MG63 (cell line): ENCODE results near the gene CAPN8. TPM values are rescaled to one million over a fixed set of nuclear protein-coding genes. Genes with fewer than 3 reads are reported as not detected.
A peak's percentile ranks its signal among the peaks of the same experiment; 100 is the strongest.

Experiments
- DNase-seq: peaks from one replicate; pipeline ENCODE4 v3.0.0-alpha.2; 2020
- H3K27me3 ChIP-seq: fragments of 250-450 bp; sonication (Bioruptor Pico); 2 replicates; pipeline ENCODE4 v1.5.1; 2020; ENCODE audit warnings: mild to moderate bottlenecking, moderate library complexity
- H3K36me3 ChIP-seq: fragments of 250-450 bp; sonication (Bioruptor Pico); 2 replicates; pipeline ENCODE4 v1.5.1; 2020; ENCODE audit warnings: mild to moderate bottlenecking, moderate library complexity
- H3K4me3 ChIP-seq: fragments of 250-450 bp; sonication (Bioruptor Pico); 2 replicates; pipeline ENCODE4 v1.5.1; 2020; ENCODE audit warnings: mild to moderate bottlenecking, moderate library complexity
- H3K9me3 ChIP-seq: fragments of 250-450 bp; sonication (Bioruptor Pico); 2 replicates; pipeline ENCODE4 v1.5.1; 2020; ENCODE audit warnings: mild to moderate bottlenecking, moderate library complexity
- total RNA-seq: library from RNA; depleted of rRNA; stranded (reverse); fragments of >200 nt; shearing (Covaris generic); gene quantifications from 2 replicates; pipeline ENCODE4 v1.2.3, GENCODE V29; 2014; ENCODE audit warnings: low replicate concordance

The CAPN8 gene
- total RNA-seq, 1 experiment from 2014 or later, result not detected

GRCh38 chr1:223645903-223646302 is 19.6 kb downstream of the CAPN8 start:
- H3K36me3 ChIP-seq, result no peaks in the 10 kb centered on the region
- H3K27me3 ChIP-seq, result peaks cover 11% of the 10 kb centered on the region
- no peak overlapping the region for H3K4me3 ChIP-seq
- no peaks in the 10 kb centered on the region for H3K9me3 ChIP-seq
- no peak for DNase-seq

- Histone ChIP-seq H3K4me3 (no peak overlapping the region), H3K27me3 (peaks cover 14% of the 10 kb centered on the region)
- no peak for DNase-seq
These were observed 23.3 kb downstream of the CAPN8 start for GRCh38 chr1:223642237-223642636.

GRCh38 chr1:223641523-223642039 is 23.9 kb downstream of the CAPN8 start:
- no peak overlapping the region for H3K4me3 ChIP-seq
- no peaks in the 10 kb centered on the region for H3K36me3 ChIP-seq
- H3K27me3 ChIP-seq, result peaks cover 14% of the 10 kb centered on the region
- no peak for DNase-seq
- peaks cover 3% of the 10 kb centered on the region; the same call in 1 of the 2 replicates for H3K9me3 ChIP-seq

More at GRCh38 chr1:223642237-223642636, 23.3 kb downstream of the CAPN8 start:
- Histone ChIP-seq H3K36me3 (no peaks in the 10 kb centered on the region), H3K9me3 (peaks cover 3% of the 10 kb centered on the region; the same call in 1 of the 2 replicates)

GRCh38 chr1:223639331-223639749 is 26.2 kb downstream of the CAPN8 start:
- peaks cover 8% of the 10 kb centered on the region for H3K9me3 ChIP-seq
- no peak overlapping the region for H3K4me3 ChIP-seq
- no peak for DNase-seq
- no peaks in the 10 kb centered on the region for H3K36me3 ChIP-seq
- peaks cover 14% of the 10 kb centered on the region for H3K27me3 ChIP-seq

GRCh38 chr1:223635236-223635635 is 30.3 kb downstream of the CAPN8 start:
- peaks cover 8% of the 10 kb centered on the region for H3K9me3 ChIP-seq
- no peak for DNase-seq
- H3K27me3 ChIP-seq, result peaks cover 3% of the 10 kb centered on the region; the same call in 1 of the 2 replicates
- no peaks in the 10 kb centered on the region for H3K36me3 ChIP-seq
- H3K4me3 ChIP-seq, result no peak overlapping the region

- Histone ChIP-seq H3K27me3 (peaks cover 3% of the 10 kb centered on the region; the same call in 1 of the 2 replicates), H3K4me3 (no peak overlapping the region), H3K9me3 (peaks cover 7% of the 10 kb centered on the region), H3K36me3 (no peaks in the 10 kb centered on the region)
- DNase-seq, result no peak
These were observed 31.1 kb downstream of the CAPN8 start for GRCh38 chr1:223634423-223634822.

- no peaks in the 10 kb centered on the region for H3K36me3 ChIP-seq
- H3K9me3 ChIP-seq, result peaks cover 5% of the 10 kb centered on the region
- no peak for DNase-seq
- no peak overlapping the region for H3K4me3 ChIP-seq
- H3K27me3 ChIP-seq, result no peaks in the 10 kb centered on the region
These were observed 33.5 kb downstream of the CAPN8 start for GRCh38 chr1:223631956-223632355.

GRCh38 chr1:223631473-223631872 is 34.0 kb downstream of the CAPN8 start:
- Histone ChIP-seq H3K4me3 (no peak overlapping the region), H3K27me3 (no peaks in the 10 kb centered on the region), H3K36me3 (no peaks in the 10 kb centered on the region), H3K9me3 (peaks cover 5% of the 10 kb centered on the region)
- DNase-seq, result peak; percentile 61

- H3K9me3 ChIP-seq, result no peaks in the 10 kb centered on the region; the same call in 1 of the 2 replicates
- H3K36me3 ChIP-seq, result no peaks in the 10 kb centered on the region
- DNase-seq, result no peak
- H3K4me3 ChIP-seq, result no peak overlapping the region
- no peaks in the 10 kb centered on the region for H3K27me3 ChIP-seq
These were observed 36.4 kb downstream of the CAPN8 start for GRCh38 chr1:223629126-223629457.

GRCh38 chr1:223628233-223629125 is 37.0 kb downstream of the CAPN8 start:
- no peaks in the 10 kb centered on the region for H3K36me3 ChIP-seq
- H3K27me3 ChIP-seq, result no peaks in the 10 kb centered on the region
- H3K9me3 ChIP-seq, result no peaks in the 10 kb centered on the region; the same call in 1 of the 2 replicates
- H3K4me3 ChIP-seq, result no peak overlapping the region
- DNase-seq, result peak; percentile 56

- no peak for DNase-seq
- H3K27me3 ChIP-seq, result no peaks in the 10 kb centered on the region
- H3K4me3 ChIP-seq, result no peak overlapping the region
- H3K36me3 ChIP-seq, result no peaks in the 10 kb centered on the region
- no peaks in the 10 kb centered on the region for H3K9me3 ChIP-seq
These were observed 43.2 kb downstream of the CAPN8 start for GRCh38 chr1:223622132-223622842.

- Histone ChIP-seq H3K27me3 (no peaks in the 10 kb centered on the region), H3K9me3 (no peaks in the 10 kb centered on the region), H3K36me3 (no peaks in the 10 kb centered on the region), H3K4me3 (no peak overlapping the region)
- no peak for DNase-seq
These were observed 44.2 kb downstream of the CAPN8 start for GRCh38 chr1:223621312-223621734.

GRCh38 chr1:223620297-223620897 is 45.1 kb downstream of the CAPN8 start:
- H3K9me3 ChIP-seq, result no peaks in the 10 kb centered on the region
- DNase-seq, result no peak
- no peak overlapping the region for H3K4me3 ChIP-seq
- no peaks in the 10 kb centered on the region for H3K27me3 ChIP-seq
- no peaks in the 10 kb centered on the region for H3K36me3 ChIP-seq

- Histone ChIP-seq H3K9me3 (no peaks in the 10 kb centered on the region), H3K4me3 (no peak overlapping the region), H3K27me3 (no peaks in the 10 kb centered on the region), H3K36me3 (no peaks in the 10 kb centered on the region)
- DNase-seq, result no peak
These were observed 46.8 kb downstream of the CAPN8 start for GRCh38 chr1:223618680-223619079.

- H3K9me3 ChIP-seq, result no peaks in the 10 kb centered on the region
- H3K4me3 ChIP-seq, result no peak overlapping the region
- H3K27me3 ChIP-seq, result no peaks in the 10 kb centered on the region
- DNase-seq, result peak; percentile 17
- no peaks in the 10 kb centered on the region for H3K36me3 ChIP-seq
These were observed 48.0 kb downstream of the CAPN8 start for GRCh38 chr1:223617323-223618070.

- H3K4me3 ChIP-seq, result no peak overlapping the region
- no peaks in the 10 kb centered on the region for H3K27me3 ChIP-seq
- no peaks in the 10 kb centered on the region for H3K36me3 ChIP-seq
- no peaks in the 10 kb centered on the region for H3K9me3 ChIP-seq
- DNase-seq, result no peak
These were observed 48.9 kb downstream of the CAPN8 start for GRCh38 chr1:223616586-223616985.
